GM12873 (cell line): ENCODE data around the gene ZNF440.

Experiments
- TF ChIP-seq, protein P1 (sequence below): IDR thresholded peaks from 2 replicates; pipeline ENCODE4 v1.5.1; 2012; ENCODE audit warnings: low read depth, mild to moderate bottlenecking, moderate library complexity, low read length, control low read depth; ENCODE audit not compliant: insufficient read depth; ENCODE audit errors: missing control alignments

ZNF440 gene

DNA sequence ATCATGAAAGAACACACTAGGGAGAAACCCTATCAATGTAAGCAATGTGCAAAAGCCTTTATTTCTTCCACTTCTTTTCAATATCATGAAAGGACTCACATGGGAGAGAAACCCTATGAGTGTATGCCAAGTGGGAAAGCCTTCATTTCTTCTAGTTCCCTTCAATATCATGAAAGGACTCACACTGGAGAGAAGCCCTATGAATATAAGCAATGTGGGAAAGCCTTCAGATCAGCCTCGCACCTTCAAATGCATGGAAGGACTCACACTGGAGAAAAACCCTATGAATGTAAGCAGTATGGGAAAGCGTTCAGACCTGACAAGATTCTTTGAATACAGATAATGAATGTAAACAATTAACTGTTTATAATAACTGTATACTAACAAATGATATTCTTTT lies 19.5 kb downstream of the ZNF440 start:
- TF ChIP-seq, protein P1, sequence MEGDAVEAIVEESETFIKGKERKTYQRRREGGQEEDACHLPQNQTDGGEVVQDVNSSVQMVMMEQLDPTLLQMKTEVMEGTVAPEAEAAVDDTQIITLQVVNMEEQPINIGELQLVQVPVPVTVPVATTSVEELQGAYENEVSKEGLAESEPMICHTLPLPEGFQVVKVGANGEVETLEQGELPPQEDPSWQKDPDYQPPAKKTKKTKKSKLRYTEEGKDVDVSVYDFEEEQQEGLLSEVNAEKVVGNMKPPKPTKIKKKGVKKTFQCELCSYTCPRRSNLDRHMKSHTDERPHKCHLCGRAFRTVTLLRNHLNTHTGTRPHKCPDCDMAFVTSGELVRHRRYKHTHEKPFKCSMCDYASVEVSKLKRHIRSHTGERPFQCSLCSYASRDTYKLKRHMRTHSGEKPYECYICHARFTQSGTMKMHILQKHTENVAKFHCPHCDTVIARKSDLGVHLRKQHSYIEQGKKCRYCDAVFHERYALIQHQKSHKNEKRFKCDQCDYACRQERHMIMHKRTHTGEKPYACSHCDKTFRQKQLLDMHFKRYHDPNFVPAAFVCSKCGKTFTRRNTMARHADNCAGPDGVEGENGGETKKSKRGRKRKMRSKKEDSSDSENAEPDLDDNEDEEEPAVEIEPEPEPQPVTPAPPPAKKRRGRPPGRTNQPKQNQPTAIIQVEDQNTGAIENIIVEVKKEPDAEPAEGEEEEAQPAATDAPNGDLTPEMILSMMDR: no peak

DNA sequence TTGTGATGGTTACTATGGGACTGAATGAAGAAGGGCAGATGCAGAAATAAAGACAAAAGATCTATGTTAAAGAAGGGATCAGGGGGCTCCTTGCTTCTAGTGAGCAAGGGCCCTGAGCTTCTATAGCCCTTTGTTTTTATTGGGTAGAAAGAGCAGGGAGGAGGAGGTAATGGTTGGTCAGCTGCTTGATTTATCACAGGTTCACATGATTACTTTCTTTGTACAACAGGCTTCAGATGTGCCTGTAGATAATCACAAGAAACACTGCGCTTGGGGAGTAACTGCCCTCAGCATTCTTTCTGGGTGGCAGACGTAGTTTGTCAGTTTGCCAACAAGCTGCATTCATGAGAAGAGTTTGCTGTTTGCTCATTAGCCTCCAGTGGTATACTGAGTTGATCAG lies 29.6 kb downstream of the ZNF440 start:
- TF ChIP-seq, protein P1: no peak

DNA sequence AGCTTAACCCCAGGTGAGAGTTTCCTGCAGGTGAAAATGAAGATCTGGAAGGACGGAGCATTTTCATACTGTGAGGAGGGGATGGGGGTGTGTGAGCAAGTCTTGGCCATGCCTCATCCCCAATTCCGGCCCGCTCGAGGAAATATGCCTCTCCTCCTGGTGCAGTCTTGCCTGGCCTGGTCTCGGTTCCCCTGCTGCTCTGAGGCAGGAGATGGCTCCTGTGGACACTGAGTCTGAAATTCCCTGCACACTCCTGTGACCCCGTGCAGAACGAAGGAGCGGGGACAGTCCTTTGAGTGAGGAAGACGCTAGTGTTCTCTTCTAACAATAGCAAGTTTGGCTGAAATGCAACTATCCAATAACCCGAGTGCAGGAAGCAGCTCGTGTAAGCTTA lies 34.1 kb downstream of the ZNF440 start:
- TF ChIP-seq, protein P1: no peak

DNA sequence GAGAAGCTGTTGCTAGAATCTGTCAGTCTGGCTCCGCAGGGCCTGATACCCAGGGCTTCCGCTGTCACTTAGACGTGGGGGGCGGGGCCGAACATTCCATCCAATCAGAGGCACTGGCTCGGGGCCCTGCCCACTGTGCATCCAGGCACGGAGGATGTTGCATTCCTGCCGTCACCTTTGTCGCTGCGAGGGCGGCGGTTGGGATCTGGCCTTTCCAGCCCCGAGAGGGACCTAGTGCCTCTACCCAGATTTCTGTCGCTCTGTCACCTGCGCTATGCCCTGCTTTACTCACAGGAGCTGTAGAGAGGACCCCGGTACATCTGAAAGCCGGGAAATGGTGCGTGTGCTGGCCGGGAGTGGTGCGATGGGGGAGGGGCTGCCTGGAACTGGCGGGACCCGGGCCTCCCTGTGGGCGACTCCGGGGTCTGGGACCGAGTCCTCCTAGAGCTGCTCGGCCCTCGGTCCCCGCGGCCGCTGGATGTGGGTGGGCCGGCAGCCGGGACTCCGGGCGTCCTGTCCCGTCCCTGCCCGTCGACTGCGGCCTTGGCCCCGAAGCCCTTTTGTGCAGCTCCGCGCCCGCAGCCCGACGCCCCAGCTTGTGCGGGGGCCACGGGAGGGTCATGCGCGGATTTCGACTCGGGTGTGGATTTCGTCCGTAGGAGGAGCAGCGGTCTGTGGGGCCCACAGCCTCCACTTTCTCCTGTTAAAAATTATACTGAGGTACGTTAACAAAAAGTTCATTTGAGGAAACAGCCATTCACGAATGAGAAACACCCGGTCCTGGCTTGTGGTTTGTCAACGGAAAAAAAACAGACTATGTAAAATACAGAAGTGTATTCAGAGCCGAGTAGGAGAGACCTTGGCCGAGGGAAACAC lies 34.8 kb downstream of the ZNF440 start, which contains the start of gene ZNF439:
ZNF439 (plus strand) TSS at position 133 of the 876 bp plus-strand sequence; CDS start at position 275, 142 bp downstream.
- TF ChIP-seq, protein P1: no peak

DNA sequence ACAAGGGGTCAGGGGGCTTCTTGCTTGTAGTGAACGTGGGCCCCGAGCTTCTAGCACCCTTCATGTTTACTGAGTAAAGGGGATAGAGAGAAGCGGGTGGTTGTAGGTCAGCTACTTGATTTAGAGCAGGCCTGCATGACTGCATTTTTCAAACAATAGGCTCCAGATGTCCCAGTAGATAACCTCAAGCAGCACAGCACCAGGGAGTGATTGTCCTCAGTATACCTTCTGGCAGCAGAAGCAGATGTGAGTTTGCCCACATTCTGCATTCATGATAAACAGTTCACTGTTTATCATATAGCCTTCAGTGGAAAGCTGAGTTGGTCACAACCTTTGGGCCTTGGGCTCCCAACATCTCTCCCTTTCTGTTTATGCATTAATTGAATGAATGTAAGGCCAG lies 39.3 kb downstream of the ZNF440 start:
- TF ChIP-seq, protein P1: no peak

DNA sequence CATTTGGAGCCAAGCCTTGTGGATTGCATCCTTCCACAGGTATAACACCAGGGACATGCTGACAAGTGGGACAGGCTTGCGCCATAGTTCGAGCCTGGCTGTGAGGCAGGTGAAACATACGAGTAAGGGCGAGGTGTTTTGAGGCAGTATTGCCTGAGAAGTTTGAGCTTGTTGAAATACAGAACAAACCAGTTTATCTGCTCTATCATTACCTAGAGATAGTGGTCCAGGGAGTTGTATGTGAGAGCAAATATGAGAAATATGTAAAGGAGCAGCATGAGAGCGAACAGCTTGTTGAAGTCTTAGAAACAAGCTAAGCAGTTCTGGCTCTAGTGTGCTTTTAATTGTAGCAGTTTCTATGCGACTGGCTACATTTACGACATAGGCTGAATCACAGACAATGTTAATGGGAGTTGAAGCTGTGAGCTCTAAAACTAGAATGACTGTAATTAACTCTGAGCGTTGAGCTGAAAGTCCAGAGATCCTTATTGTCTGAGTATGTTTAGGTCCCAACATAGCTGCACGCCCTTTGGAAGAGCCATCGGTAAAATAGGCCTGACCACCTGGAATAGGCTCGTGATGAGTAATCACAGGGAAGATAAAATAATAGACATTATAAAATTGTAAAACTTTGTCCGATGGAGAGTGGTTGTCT lies 42.6 kb downstream of the ZNF440 start:
- TF ChIP-seq, protein P1: no peak

DNA sequence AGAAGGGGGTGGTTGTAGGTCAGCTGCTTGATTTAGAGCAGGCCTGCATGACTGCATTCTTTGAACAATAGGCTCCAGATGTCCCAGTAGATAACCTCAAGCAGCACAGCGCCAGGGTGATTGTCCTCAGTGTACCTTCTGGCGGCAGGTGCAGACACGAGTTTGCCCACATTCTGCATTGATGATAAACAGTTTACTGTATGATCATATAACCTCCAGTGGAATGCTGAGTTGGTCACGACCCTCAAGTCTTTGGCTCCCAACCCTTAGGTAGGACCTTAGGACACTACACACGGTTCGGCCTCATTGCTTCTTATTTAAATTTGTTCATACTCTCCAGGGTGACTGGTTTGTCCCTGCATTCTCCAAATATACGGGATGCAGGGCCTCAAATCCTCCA lies 46.6 kb downstream of the ZNF440 start:
- TF ChIP-seq, protein P1: no peak
